HEK293 (cell line): Measurements from ENCODE around the gene LY6G5B.

Experiments
- CTCF ChIP-seq: fragments of 450-650 bp; formaldehyde crosslinking; IDR thresholded peaks from 2 replicates; pipeline ENCODE4 v1.5.1; 2016; ENCODE audit warnings: missing biosample characterization, missing genetic modification characterization
- PATZ1 ChIP-seq: fragments of 450-650 bp; formaldehyde crosslinking; IDR thresholded peaks from 2 replicates; pipeline ENCODE4 v1.5.1; 2016; ENCODE audit warnings: missing biosample characterization, missing genetic modification characterization
- PBX3 ChIP-seq: sonication (generic); formaldehyde crosslinking; IDR thresholded peaks from 2 replicates; pipeline ENCODE4 v1.8.1; 2022; ENCODE audit warnings: mild to moderate bottlenecking, moderate library complexity, missing genetic modification reagents
- TSHZ1 ChIP-seq: fragments of 450-650 bp; formaldehyde crosslinking; IDR thresholded peaks from 2 replicates; pipeline ENCODE4 v1.5.1; 2016; ENCODE audit warnings: missing biosample characterization, missing genetic modification characterization, borderline replicate concordance
- ZNF132 ChIP-seq: fragments of 450-650 bp; formaldehyde crosslinking; IDR thresholded peaks from 2 replicates; pipeline ENCODE4 v1.5.1; 2017; ENCODE audit warnings: missing biosample characterization, missing genetic modification characterization, borderline replicate concordance
- ZNF211 ChIP-seq: fragments of 450-650 bp; formaldehyde crosslinking; IDR thresholded peaks from 2 replicates; pipeline ENCODE4 v1.5.1; 2016; ENCODE audit warnings: low read depth, missing biosample characterization, missing genetic modification characterization
- ZNF335 ChIP-seq: fragments of 450-650 bp; formaldehyde crosslinking; conservative IDR thresholded peaks from 2 replicates; pipeline ENCODE4 v1.5.1; 2016; ENCODE audit warnings: missing biosample characterization, missing genetic modification characterization
- ZNF423 ChIP-seq: fragments of 450-650 bp; formaldehyde crosslinking; IDR thresholded peaks from 2 replicates; pipeline ENCODE4 v1.5.1; 2016; ENCODE audit warnings: missing biosample characterization, missing genetic modification characterization
- ZNF580 ChIP-seq: fragments of 450-650 bp; formaldehyde crosslinking; IDR thresholded peaks from 2 replicates; pipeline ENCODE4 v1.5.1; 2016; ENCODE audit warnings: missing biosample characterization, missing genetic modification characterization
- ZNF747 ChIP-seq: fragments of 450-650 bp; formaldehyde crosslinking; IDR thresholded peaks from 2 replicates; pipeline ENCODE4 v1.5.1; 2016; ENCODE audit warnings: missing biosample characterization, missing genetic modification characterization

- no peak for TF ChIP-seq ZNF211 (tag by site-specific recombination)
- no peak for TF ChIP-seq PATZ1
- no peak for TF ChIP-seq ZNF747 (tag by site-specific recombination)
- TF ChIP-seq ZNF132 (tag by site-specific recombination), result no peak
- no peak for TF ChIP-seq TSHZ1 (tag by site-specific recombination)
- TF ChIP-seq CTCF (tag by site-specific recombination), result no peak
- TF ChIP-seq ZNF580 (tag by site-specific recombination), result no peak
- no peak for TF ChIP-seq PBX3 (CRISPR knock-in tag)
- no peak for TF ChIP-seq ZNF335 (tag by site-specific recombination)
- no peak for TF ChIP-seq ZNF423 (tag by site-specific recombination)
These were observed 3.3 kb upstream of the LY6G5B start for GRCh38 chr6:31666337-31666965.
